ENCODE data around the gene OR8S1.

The OR8S1 gene

DNA sequence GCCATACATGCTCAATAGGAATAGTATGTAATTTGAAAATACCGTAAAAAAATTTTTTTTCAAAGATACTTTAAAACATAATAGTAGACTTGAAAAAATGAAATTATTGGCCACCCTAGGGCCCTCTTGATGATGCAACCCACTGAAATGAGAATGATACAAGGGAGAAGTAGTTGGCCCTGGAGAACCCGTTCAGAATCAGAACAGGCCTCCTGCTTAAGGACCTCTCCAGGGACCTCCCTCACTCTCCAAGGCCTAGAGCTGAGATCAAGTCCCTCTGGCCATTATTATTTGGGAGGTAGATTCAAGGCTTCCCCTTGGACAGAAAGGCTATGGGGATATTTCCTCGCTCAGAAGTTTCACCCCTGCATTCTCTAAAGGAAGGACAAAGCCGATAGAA is 32.5 kb downstream of the OR8S1 start:
- DNase-seq, result no peak

- DNase-seq, result no peak
Observed at GRCh38 chr12:48567731-48568130, 42.3 kb downstream of the OR8S1 start.

- DNase-seq, result no peak
Observed at GRCh38 chr12:48569946-48570345, 44.5 kb downstream of the OR8S1 start, which contains the start of gene LALBA. Gene LALBA, minus strand, starts transcription at chr12:48570046. Its CDS starts 26 bp downstream, at chr12:48570020.

- no peak for DNase-seq
Observed at GRCh38 chr12:48572326-48572725, 46.9 kb downstream of the OR8S1 start.
